Endothelial cell of umbilical vein (primary cell): ENCODE measurements around the gene PLXDC2. TPM values are rescaled to one million over a fixed set of nuclear protein-coding genes. Genes with fewer than 3 reads are reported as not detected.

Source experiments
- BruUV-seq: library from RNA; stranded (reverse); fragments of 400-500 nt; replicated peaks from 2 replicates; lab custom pipeline; 2021; lab: Mats Ljungman, UMichigan
- CTCF ChIA-PET: fragments of 300-600, 350-600 bp; sonication (Branson Sonifier 250); formaldehyde crosslinking; loops from one replicate; lab custom pipeline; 2021; ENCODE audit warnings: antibody characterized with exemption, inconsistent platforms; lab: Charles Lee
- POLR2A ChIA-PET: fragments of 300-600, 350-600 bp; sonication (Branson Sonifier 250); formaldehyde crosslinking; loops from one replicate; lab custom pipeline; 2021; ENCODE audit warnings: antibody characterized with exemption, inconsistent platforms; lab: Charles Lee
- DNase-seq: peaks from one replicate; pipeline ENCODE4 v3.0.0-alpha.2; 2011; ENCODE audit warnings: low read depth, low spot score
- FAIRE-seq: peaks from 2 replicates; lab custom pipeline; 2011; peaks lifted over from hg19 to GRCh38; lab: Jason Lieb, UNC
- H2AFZ ChIP-seq: 2 replicates; pipeline ENCODE4 v1.6.0; 2012; ENCODE audit warnings: low read depth, low read length, control low read depth, inconsistent platforms
- H3K27ac ChIP-seq: 2 replicates; pipeline ENCODE4 v1.5.1; 2011; ENCODE audit warnings: low read depth, mild to moderate bottlenecking, control low read depth, low read length, moderate library complexity; ENCODE audit not compliant: insufficient read depth
- H3K27me3 ChIP-seq, 2 experiments: 2 replicates each; pipeline versions ENCODE4 v1.6.0 to v1.6.1; 2011; ENCODE audit warnings: low read length in 2 of 2, mixed read lengths in 1 of 2; ENCODE audit not compliant: control insufficient read depth in 2 of 2, insufficient read depth in 2 of 2
- H3K36me3 ChIP-seq, 2 experiments: 2 replicates in 1 of 2; 3 replicates in 1 of 2; pipeline ENCODE4 v1.5.1; 2011; ENCODE audit warnings: low read length in 2 of 2, mild to moderate bottlenecking in 1 of 2, moderate library complexity in 1 of 2; ENCODE audit not compliant: control insufficient read depth in 2 of 2, insufficient read depth in 2 of 2; ENCODE audit errors: extremely low read depth in 1 of 2
- H3K4me1 ChIP-seq: 3 replicates; pipeline ENCODE4 v1.5.1; 2011; ENCODE audit warnings: mild to moderate bottlenecking, low read length; ENCODE audit not compliant: control insufficient read depth, insufficient read depth; ENCODE audit errors: extremely low read depth
- H3K4me2 ChIP-seq: 2 replicates; pipeline ENCODE4 v1.6.1; 2011; ENCODE audit warnings: low read length, control low read depth, mixed read lengths; ENCODE audit not compliant: insufficient read depth
- H3K4me3 ChIP-seq, 3 experiments: fragments of 200-600 bp in 1 of 3; sonication (generic), shearing (Covaris generic) in 1 of 3; replicated peaks in 1 of 3; 2 replicates each; pipeline ENCODE4 v1.5.1; 2011 to 2016; ENCODE audit warnings: control low read depth in 3 of 3, low read length in 3 of 3, mild to moderate bottlenecking in 2 of 3, inconsistent platforms in 1 of 3, low read depth in 1 of 3, moderate library complexity in 1 of 3; ENCODE audit not compliant: insufficient read depth in 1 of 3
- H3K79me2 ChIP-seq: 2 replicates; pipeline ENCODE4 v1.6.0; 2012; ENCODE audit warnings: low read length, inconsistent platforms; ENCODE audit not compliant: control insufficient read depth, insufficient read depth
- H3K9ac ChIP-seq: replicated peaks from 2 replicates; pipeline ENCODE3; 2011; ENCODE audit warnings: low read length, control low read depth; ENCODE audit not compliant: insufficient read depth; ENCODE audit errors: extremely low read depth
- H3K9me1 ChIP-seq: replicated peaks from 3 replicates; pipeline ENCODE4 v1.6.0; 2011; ENCODE audit warnings: mild to moderate bottlenecking, low read length; ENCODE audit not compliant: control insufficient read depth, insufficient read depth; ENCODE audit errors: extremely low read depth
- H3K9me3 ChIP-seq: replicated peaks from 2 replicates; pipeline ENCODE4 v1.5.1; 2012; ENCODE audit warnings: low read length, inconsistent platforms; ENCODE audit not compliant: control insufficient read depth, insufficient read depth
- H4K20me1 ChIP-seq: replicated peaks from 2 replicates; pipeline ENCODE3; 2011; ENCODE audit warnings: mild to moderate bottlenecking, low read length; ENCODE audit not compliant: control insufficient read depth, insufficient read depth; ENCODE audit errors: extremely low read depth
- FOS ChIP-seq: IDR thresholded peaks from 2 replicates; pipeline ENCODE4 v1.6.1; 2011; ENCODE audit warnings: mild to moderate bottlenecking, low read length, moderate library complexity, borderline replicate concordance; ENCODE audit not compliant: insufficient read depth
- GATA2 ChIP-seq: IDR thresholded peaks from 2 replicates; pipeline ENCODE4 v1.7.0; 2011; ENCODE audit warnings: low read depth, mild to moderate bottlenecking, moderate library complexity, mixed read lengths, low read length; ENCODE audit not compliant: insufficient read length, insufficient read depth
- JUN ChIP-seq: IDR thresholded peaks from 2 replicates; pipeline ENCODE4 v1.6.1; 2011; ENCODE audit warnings: borderline replicate concordance, low read depth; ENCODE audit not compliant: insufficient read length, insufficient read depth
- MYC ChIP-seq: IDR thresholded peaks from one replicate; pipeline ENCODE4 v1.6.1; 2011; ENCODE audit warnings: mild to moderate bottlenecking, low read depth, low read length
- dilution Hi-C: fragments of 300-500 bp; cut with MboI; formaldehyde crosslinking; loops from one replicate; pipeline ENCODE4 v1.15.0; 2019; ENCODE audit warnings: low sequenced_read_pairs; ENCODE audit not compliant: extremely low pct_ligation_motif_present
- intact Hi-C: fragments of 100-400 bp; cut with micrococcal nuclease; formaldehyde crosslinking; loops from one replicate; pipeline ENCODE4 v1.10.0; 2022
- polyA plus RNA-seq, 4 experiments: library from polyadenylated mRNA; depleted of rRNA in 3 of 4; stranded (reverse) in 3 of 4; unstranded in 1 of 4; fragments of >200 nt; gene quantifications; 2 replicates each; pipeline versions ENCODE4 v1.2.1 to v1.2.3, GENCODE V29; 2011 to 2012; ENCODE audit warnings: missing spikeins in 1 of 4
- total RNA-seq: library from RNA; stranded (reverse); gene quantifications from 2 replicates; pipeline ENCODE4 v1.2.3, GENCODE V29; 2021
- TF ChIP-seq, protein P1 (sequence below): IDR thresholded peaks from 2 replicates; pipeline ENCODE4 v1.6.1; 2011; ENCODE audit not compliant: insufficient read depth, insufficient read length

Gene PLXDC2
- total and polyA plus RNA-seq, 2 donors (not counting 3 experiments of a cell fraction or from before 2014, with no cell fraction given), result 0.32 to 1.2 TPM

DNA sequence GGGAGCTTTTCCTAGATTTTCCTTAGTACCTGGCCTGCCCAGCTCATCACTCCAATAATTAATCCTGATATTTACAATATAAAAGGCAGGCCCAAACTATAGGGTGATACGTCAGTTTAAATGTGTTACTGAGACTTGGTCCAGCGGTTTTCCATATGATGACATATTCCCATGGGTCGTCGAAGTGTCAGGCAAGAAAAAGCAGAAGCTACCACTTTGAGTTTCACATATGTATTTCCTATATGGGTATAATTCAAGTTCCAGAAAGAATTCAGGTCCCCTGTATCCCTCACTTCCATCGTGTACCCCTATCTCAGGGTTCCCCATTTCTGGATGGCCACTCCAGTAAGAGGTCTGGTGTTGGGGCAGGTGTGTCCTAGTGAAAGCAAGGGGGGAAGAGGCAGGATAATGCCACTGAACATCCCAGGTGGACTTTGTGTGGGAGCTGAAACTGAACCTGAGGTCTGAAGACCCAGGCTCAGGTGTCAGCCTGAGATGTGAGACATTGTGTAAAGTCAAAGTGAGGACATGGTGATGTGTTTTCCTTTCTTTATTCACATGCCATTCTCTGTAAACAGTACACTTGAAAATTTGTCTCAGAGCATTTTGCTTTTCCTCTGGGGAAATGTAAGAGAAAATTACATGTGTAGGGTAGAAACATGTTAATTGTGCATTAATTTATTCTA lies 167.8 kb downstream of the PLXDC2 start:
- H4K20me1 ChIP-seq, result no peaks in the 10 kb centered on the region
- no TSS peak for BruUV-seq
- H3K27ac ChIP-seq, result no peak overlapping the region
- H3K4me3 ChIP-seq, result no peak overlapping the region
- no peaks in the 10 kb centered on the region for H3K9me1 ChIP-seq
- CTCF ChIA-PET, result no interaction called here
- no peaks in the 10 kb centered on the region for H3K4me1 ChIP-seq
- no peak overlapping the region for H3K9ac ChIP-seq
- no peak overlapping the region for H3K4me2 ChIP-seq
- no peak overlapping the region for H2AFZ ChIP-seq
- H3K79me2 ChIP-seq, result no peaks in the 10 kb centered on the region
- no peak for DNase-seq
- no peaks in the 10 kb centered on the region for H3K36me3 ChIP-seq
- no peaks in the 10 kb centered on the region for H3K27me3 ChIP-seq
- H3K9me3 ChIP-seq, result no peaks in the 10 kb centered on the region
- no peak for FAIRE-seq
- POLR2A ChIA-PET, result no interaction called here
- dilution Hi-C loops, result no loop called here
- intact Hi-C loops, result no loop called here
- TF ChIP-seq FOS, result no peak
- TF ChIP-seq GATA2, result no peak

DNA sequence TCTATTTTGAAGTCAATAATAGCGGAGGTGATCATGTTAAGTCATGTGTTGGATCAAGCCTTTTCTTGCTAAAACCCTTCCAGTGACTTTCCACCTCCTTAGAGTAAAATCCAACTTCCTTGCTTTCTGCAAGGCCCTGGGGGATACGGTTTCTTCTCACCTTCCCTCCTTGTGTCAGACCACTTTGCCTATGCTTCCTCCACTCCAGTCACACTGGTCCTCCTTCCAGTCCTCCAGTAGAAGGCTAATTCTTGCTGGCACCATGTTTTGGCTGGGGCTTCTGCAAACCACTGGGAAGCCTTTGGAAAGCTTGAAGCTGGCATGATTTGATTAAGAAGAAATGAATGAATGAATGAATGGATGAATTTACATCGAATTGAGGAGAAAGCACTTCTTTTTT lies 169.5 kb downstream of the PLXDC2 start:
- Histone ChIP-seq H3K79me2 (no peaks in the 10 kb centered on the region), H3K4me3 (no peak overlapping the region), H4K20me1 (no peaks in the 10 kb centered on the region), H3K27me3 (no peaks in the 10 kb centered on the region), H3K4me2 (no peak overlapping the region), H3K9me3 (no peaks in the 10 kb centered on the region), H3K27ac (no peak overlapping the region), H3K9ac (no peak overlapping the region), H3K4me1 (no peaks in the 10 kb centered on the region), H3K9me1 (no peaks in the 10 kb centered on the region), H3K36me3 (no peaks in the 10 kb centered on the region), H2AFZ (no peak overlapping the region)
- no peak for DNase-seq
- ChIA-PET POLR2A (no interaction called here), CTCF (no interaction called here)
- intact Hi-C loops (no loop called here), dilution Hi-C loops (no loop called here)
- TF ChIP-seq JUN, result no peak
- TF ChIP-seq, protein P1, sequence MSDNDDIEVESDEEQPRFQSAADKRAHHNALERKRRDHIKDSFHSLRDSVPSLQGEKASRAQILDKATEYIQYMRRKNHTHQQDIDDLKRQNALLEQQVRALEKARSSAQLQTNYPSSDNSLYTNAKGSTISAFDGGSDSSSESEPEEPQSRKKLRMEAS, result no peak
- TF ChIP-seq GATA2, result no peak
- no peak for TF ChIP-seq MYC
- no peak for FAIRE-seq
- BruUV-seq, result no TSS peak
